SK-N-SH (cell line): Measurements from ENCODE around the gene LGI1.

Experiments used
- EZH2phosphoT487 ChIP-seq: fragments of 200-600 bp; sonication (generic); IDR thresholded peaks from 2 replicates; pipeline ENCODE4 v1.6.1; 2017; ENCODE audit warnings: low read depth, mixed run types, mild to moderate bottlenecking, antibody characterized with exemption, moderate library complexity, borderline replicate concordance
- FOSL2 ChIP-seq: IDR thresholded peaks from 2 replicates; pipeline ENCODE4 v1.4.0; 2012; ENCODE audit warnings: low read depth, mild to moderate bottlenecking, moderate library complexity, borderline replicate concordance
- GATA2 ChIP-seq: sonication (generic); formaldehyde crosslinking; IDR thresholded peaks from 2 replicates; pipeline ENCODE4 v1.5.0; 2020; ENCODE audit warnings: mild to moderate bottlenecking, missing genetic modification reagents
- JUND ChIP-seq: IDR thresholded peaks from 2 replicates; pipeline ENCODE4 v1.4.0; 2012
- MAX ChIP-seq: IDR thresholded peaks from 2 replicates; pipeline ENCODE4 v1.4.0; 2012; ENCODE audit warnings: low read depth
- POLR2AphosphoS5 ChIP-seq: IDR thresholded peaks from 2 replicates; pipeline ENCODE4 v1.6.1; 2012; ENCODE audit warnings: low read depth, low read length
- RAD21 ChIP-seq: IDR thresholded peaks from 2 replicates; pipeline ENCODE4 v1.6.1; 2012; ENCODE audit warnings: mild to moderate bottlenecking, low read length
- RCOR1 ChIP-seq: fragments of 150-350 bp; IDR thresholded peaks from 2 replicates; pipeline ENCODE4 v1.6.1; 2017; ENCODE audit warnings: antibody characterized with exemption, low read length
- SIN3A ChIP-seq: IDR thresholded peaks from 2 replicates; pipeline ENCODE4 v1.6.1; 2012; ENCODE audit warnings: low read depth, mild to moderate bottlenecking, low read length, moderate library complexity, borderline replicate concordance
- TAF1 ChIP-seq: IDR thresholded peaks from 2 replicates; pipeline ENCODE4 v1.6.1; 2012; ENCODE audit warnings: low read depth, mild to moderate bottlenecking, low read length, moderate library complexity, borderline replicate concordance
- YY1 ChIP-seq: IDR thresholded peaks from 2 replicates; pipeline ENCODE4 v1.4.0; 2012; ENCODE audit warnings: low read depth, mild to moderate bottlenecking
- TF ChIP-seq, protein P1 (sequence below): fragments of 200-600 bp; sonication (generic); IDR thresholded peaks from 2 replicates; pipeline ENCODE4 v1.6.1; 2017; ENCODE audit warnings: antibody characterized with exemption, mild to moderate bottlenecking, moderate library complexity
- TF ChIP-seq, protein P2 (sequence below): fragments of 150-350 bp; IDR thresholded peaks from 2 replicates; pipeline ENCODE4 v1.6.1; 2017; ENCODE audit warnings: antibody characterized with exemption, low read length, low read depth, borderline replicate concordance
- TF ChIP-seq, protein P3 (sequence below): fragments of 150-350 bp; IDR thresholded peaks from 2 replicates; pipeline ENCODE4 v1.6.1; 2016; ENCODE audit warnings: mild to moderate bottlenecking, low read depth, low read length

GRCh38 chr10:93788413-93789208, 30.9 kb downstream of the LGI1 start:
- TF ChIP-seq, protein P1, sequence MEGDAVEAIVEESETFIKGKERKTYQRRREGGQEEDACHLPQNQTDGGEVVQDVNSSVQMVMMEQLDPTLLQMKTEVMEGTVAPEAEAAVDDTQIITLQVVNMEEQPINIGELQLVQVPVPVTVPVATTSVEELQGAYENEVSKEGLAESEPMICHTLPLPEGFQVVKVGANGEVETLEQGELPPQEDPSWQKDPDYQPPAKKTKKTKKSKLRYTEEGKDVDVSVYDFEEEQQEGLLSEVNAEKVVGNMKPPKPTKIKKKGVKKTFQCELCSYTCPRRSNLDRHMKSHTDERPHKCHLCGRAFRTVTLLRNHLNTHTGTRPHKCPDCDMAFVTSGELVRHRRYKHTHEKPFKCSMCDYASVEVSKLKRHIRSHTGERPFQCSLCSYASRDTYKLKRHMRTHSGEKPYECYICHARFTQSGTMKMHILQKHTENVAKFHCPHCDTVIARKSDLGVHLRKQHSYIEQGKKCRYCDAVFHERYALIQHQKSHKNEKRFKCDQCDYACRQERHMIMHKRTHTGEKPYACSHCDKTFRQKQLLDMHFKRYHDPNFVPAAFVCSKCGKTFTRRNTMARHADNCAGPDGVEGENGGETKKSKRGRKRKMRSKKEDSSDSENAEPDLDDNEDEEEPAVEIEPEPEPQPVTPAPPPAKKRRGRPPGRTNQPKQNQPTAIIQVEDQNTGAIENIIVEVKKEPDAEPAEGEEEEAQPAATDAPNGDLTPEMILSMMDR = no peak
- TF ChIP-seq JUND (no peak), POLR2AphosphoS5 (no peak), SIN3A (no peak), EZH2phosphoT487 (no peak), FOSL2 (no peak), YY1 (no peak), GATA2 (CRISPR knock-in tag) (no peak), TAF1 (no peak), RAD21 (no peak), MAX (no peak), RCOR1 (no peak)
- TF ChIP-seq, protein P2, sequence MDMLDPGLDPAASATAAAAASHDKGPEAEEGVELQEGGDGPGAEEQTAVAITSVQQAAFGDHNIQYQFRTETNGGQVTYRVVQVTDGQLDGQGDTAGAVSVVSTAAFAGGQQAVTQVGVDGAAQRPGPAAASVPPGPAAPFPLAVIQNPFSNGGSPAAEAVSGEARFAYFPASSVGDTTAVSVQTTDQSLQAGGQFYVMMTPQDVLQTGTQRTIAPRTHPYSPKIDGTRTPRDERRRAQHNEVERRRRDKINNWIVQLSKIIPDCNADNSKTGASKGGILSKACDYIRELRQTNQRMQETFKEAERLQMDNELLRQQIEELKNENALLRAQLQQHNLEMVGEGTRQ = no peak
- TF ChIP-seq, protein P3, sequence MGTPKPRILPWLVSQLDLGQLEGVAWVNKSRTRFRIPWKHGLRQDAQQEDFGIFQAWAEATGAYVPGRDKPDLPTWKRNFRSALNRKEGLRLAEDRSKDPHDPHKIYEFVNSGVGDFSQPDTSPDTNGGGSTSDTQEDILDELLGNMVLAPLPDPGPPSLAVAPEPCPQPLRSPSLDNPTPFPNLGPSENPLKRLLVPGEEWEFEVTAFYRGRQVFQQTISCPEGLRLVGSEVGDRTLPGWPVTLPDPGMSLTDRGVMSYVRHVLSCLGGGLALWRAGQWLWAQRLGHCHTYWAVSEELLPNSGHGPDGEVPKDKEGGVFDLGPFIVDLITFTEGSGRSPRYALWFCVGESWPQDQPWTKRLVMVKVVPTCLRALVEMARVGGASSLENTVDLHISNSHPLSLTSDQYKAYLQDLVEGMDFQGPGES = no peak
